Endothelial cell of hepatic sinusoid (primary cell): Measurements from ENCODE around the gene CELSR1.

Experiments used
- in situ Hi-C: cut with HindIII; loops from 2 replicates; pipeline ENCODE4 v1.10.0; 2017; ENCODE audit warnings: low sequenced_read_pairs

CELSR1 gene

GRCh38 chr22:46451741-46452140 is 85.7 kb downstream of the CELSR1 start:
- in situ Hi-C loops, result no loop called here

DNA sequence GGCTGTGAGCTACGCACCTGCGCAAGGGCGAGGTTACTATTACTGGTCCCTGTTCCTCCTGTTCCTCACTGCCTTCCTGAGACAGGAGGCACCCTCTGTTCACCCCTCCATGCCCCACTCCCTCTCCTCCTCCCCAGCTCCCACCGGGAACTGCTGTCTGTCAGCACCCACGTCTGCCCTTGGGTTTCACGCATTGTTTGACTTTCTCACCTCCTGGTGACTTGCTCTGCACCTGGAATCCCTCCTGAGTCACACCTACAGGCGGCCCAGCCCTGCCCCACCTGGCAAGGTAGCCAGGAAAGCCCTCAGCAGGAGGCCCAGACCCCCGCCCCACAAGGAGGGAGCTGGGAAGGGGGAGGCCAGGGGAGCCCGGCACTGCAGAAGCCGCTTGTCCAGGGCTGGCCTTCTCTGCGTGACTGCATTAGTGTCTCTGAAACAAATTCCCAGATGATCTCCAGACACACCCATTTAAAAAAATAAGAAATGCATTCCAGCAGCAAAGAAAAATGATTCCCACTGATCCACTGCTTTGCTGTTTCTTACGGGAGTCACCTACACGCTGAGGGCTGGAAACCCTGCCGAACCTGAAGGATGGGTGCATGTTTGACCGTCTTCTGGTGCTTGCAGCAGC is 86.4 kb downstream of the CELSR1 start:
- in situ Hi-C loops, result no loop called here

GRCh38 chr22:46449974-46450745 is 87.3 kb downstream of the CELSR1 start:
- in situ Hi-C loops, result loop anchor here (10.0 to 25.0 kb wide), 2 partner anchors 115 to 313 kb away; partner anchors contain the start of gene TRMU

GRCh38 chr22:46449116-46449691 is 88.2 kb downstream of the CELSR1 start:
- in situ Hi-C loops, result loop anchor here (10.0 to 25.0 kb wide), 2 partner anchors 114 to 312 kb away; partner anchors contain the start of gene TRMU

GRCh38 chr22:46448333-46448732 is 89.1 kb downstream of the CELSR1 start:
- in situ Hi-C loops, result loop anchor here (10.0 to 25.0 kb wide), 2 partner anchors 114 to 311 kb away; partner anchors contain the start of gene TRMU

- in situ Hi-C loops, result loop anchor here (10.0 to 25.0 kb wide), 2 partner anchors 113 to 311 kb away; partner anchors contain the start of gene TRMU
These were observed 89.5 kb downstream of the CELSR1 start for GRCh38 chr22:46447906-46448305.

DNA sequence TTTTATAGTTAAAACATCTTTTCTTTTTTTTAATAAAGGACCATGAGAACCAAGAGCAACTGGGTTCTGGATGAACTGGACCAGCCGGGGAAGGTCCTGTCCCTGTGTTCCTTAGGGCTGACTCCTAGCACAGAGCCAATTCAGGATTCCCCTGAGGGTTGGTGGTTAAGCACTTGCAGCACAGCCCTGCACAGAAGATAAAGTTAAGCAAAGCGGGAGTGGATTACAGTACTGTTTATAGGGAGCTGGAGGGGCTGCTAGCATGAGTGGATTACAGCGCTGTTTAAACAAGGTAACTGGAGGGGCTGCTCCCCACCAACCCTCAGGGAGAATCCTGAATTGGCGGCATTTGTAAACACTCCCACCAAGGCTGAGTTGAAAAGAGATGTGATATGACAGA is 90.6 kb downstream of the CELSR1 start:
- in situ Hi-C loops, result loop anchor here (10.0 to 25.0 kb wide), 2 partner anchors 112 to 309 kb away; partner anchors contain the start of gene TRMU

GRCh38 chr22:46445771-46446420 is 91.5 kb downstream of the CELSR1 start:
- in situ Hi-C loops, result loop anchor here (10.0 to 25.0 kb wide), 2 partner anchors 111 to 309 kb away; partner anchors contain the start of gene TRMU

DNA sequence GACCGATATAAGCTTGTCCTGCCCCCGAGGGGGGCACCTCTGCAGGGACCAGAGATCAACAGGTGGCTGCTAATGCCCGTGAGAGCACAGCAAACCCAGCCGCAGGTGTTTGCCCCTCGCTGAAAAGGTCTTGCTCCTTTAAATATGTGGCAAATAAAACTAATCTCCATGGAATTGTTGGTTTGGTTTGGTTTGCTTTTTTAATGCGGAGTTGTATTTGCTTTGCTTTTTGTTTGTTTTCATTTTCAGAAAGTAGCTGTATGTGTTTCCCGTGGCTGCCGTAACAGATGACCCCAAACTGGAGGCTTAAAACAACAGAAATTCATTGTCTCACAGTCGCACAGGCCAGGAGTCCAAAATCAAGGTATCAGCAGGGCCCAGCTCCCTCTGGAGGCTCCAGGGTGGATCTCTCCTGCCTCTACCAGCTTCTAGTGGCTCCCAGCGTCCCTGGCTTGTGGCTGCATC is 93.0 kb downstream of the CELSR1 start:
- in situ Hi-C loops, result loop anchor here (10.0 to 25.0 kb wide), 2 partner anchors 110 to 307 kb away; partner anchors contain the start of gene TRMU

- in situ Hi-C loops, result loop anchor here (10.0 to 25.0 kb wide), 2 partner anchors 109 to 307 kb away; partner anchors contain the start of gene TRMU
These were observed 93.5 kb downstream of the CELSR1 start for GRCh38 chr22:46443850-46444389.

- in situ Hi-C loops, result loop anchor here (10.0 to 25.0 kb wide), 2 partner anchors 108 to 305 kb away; partner anchors contain the start of gene TRMU
These were observed 95.1 kb downstream of the CELSR1 start for GRCh38 chr22:46442217-46442853.

DNA sequence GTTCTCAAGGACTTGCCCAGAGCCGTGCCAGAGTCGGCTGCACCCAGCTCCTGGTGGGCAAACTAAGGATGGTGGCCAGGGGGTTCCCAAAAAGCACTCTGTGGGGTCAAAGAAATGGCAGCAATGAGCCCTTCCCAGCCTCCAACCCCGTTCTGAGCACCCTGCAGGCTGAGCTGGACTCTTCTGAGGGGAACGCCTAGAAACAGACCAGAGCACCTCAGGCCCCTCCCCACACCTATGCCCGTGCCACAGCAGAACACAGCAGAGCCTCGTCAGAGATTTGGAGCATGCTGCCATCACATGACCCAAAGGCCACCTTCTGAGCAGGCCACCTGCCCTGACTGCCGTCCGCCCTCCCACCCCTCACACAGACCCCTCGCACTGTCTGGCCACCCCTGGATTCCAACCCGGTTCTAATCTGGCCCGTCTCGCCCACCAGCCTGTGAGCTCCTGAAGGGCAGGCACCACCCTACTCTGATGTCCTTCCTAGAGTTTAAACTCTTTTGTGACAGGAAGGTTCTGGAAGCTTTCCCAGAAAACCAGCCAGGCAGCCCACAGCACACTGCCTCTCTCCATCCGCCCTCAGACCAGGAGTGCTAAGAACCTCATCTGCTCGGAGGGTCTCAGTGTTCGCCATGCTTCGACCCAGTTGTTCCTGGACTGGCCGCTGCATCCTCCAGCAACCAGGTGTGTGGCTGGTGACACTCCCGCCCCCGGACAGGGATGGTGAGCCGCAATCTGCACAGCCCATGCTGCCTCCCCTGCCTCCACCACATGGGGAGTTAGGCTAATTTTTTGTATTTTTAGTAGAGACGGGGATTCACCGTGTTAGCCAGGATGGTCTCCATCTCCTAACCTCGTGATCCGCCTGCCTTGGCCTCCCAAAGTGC is 97.6 kb downstream of the CELSR1 start:
- in situ Hi-C loops, result loop anchor here (5.0 to 25.0 kb wide), 3 partner anchors 87 to 303 kb away; partner anchors contain the start of gene TRMU

- in situ Hi-C loops, result loop anchor here (5.0 to 25.0 kb wide), 2 partner anchors 88 to 302 kb away; no protein-coding TSS in a partner anchor
These were observed 98.3 kb downstream of the CELSR1 start for GRCh38 chr22:46439111-46439510.

DNA sequence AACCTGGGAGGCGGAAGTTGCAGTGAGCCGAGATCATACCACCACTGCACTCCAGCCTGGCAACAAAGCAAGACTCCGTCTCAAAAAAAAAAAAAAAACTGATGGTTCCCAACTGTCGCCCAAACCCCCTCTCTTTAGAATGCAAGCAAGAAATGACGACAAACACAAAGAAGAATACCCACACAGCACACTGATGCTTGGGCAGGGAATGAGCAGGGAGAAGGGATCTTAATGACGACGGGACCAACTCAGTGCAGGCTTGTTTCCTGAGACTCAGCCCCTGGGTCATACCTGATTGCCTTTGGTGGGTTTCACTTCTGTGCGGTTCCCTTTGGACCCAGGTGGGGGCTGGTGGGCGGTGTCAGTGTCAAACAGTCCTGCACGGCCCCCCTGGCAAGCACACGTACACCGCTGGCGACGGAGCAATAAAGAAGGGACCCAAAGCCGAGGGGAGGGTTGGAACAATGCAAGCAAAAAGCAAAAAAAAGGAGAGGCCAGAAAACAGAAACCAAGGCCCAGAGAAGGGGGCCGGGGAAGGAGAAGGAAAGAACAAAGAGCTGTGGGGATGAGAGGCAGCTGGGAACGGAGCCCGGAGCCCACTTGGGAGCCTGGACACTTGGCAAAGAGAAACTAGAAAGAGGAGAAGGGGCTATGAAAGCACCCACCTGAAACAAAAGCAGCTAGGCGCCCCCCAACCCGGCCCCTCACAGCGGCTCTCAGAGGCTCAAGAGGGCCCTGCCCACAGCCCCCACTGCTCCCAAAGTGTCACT is 99.6 kb downstream of the CELSR1 start:
- in situ Hi-C loops, result loop anchor here (5.0 to 25.0 kb wide), 2 partner anchors 89 to 301 kb away; no protein-coding TSS in a partner anchor

GRCh38 chr22:46436595-46437175 is 100.7 kb downstream of the CELSR1 start:
- in situ Hi-C loops, result loop anchor here (5.0 to 25.0 kb wide), 2 partner anchors 91 to 299 kb away; no protein-coding TSS in a partner anchor

DNA sequence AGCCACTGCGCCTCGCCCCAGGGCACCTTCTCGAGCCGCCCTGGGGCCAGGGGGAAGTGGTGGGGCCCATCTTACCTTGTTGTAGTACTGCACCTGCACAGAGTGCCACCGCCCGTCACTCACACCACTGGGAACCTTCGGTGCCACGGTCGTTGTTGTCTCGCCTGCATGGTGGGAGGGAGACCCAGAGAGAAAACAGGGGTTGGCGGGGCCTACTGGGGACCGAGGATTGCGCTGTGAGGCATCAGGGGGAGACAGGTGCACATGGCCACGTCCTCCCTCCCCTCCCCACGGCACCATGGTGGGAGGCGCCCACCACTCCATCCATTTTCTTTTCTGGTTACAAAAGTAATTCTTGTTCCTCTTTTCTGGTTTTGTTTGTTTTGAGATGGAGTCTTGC is 104.1 kb downstream of the CELSR1 start:
- in situ Hi-C loops, result loop anchor here (25.0 kb wide), 1 partner anchor 296 kb away; no protein-coding TSS in a partner anchor
